GM18520 (cell line): ENCODE measurements around the gene HERC6.
"Not testable (repeated sequence)": the region's sequence is repeated elsewhere in the genome, so short reads cannot be mapped to it uniquely, and the experiment has no call there.

ENCODE experiments used
- ATAC-seq: cut with Tn5 transposase; IDR thresholded peaks from one replicate; pipeline ENCODE4 v1.9.1; 2021; ENCODE audit not compliant: unreplicated experiment

The HERC6 gene

GRCh38 chr4:88390128-88390527 is 11.5 kb downstream of the HERC6 start:
- ATAC-seq, result no peak

GRCh38 chr4:88391703-88392102 is 13.1 kb downstream of the HERC6 start:
- ATAC-seq, result no peak

GRCh38 chr4:88396681-88397080 is 18.0 kb downstream of the HERC6 start:
- ATAC-seq, result no peak

- no peak for ATAC-seq
Measured at GRCh38 chr4:88398381-88398780, 19.7 kb downstream of the HERC6 start.

GRCh38 chr4:88409206-88409605 is 30.6 kb downstream of the HERC6 start:
- ATAC-seq, result no peak

- no peak for ATAC-seq
Measured at GRCh38 chr4:88409789-88410188, 31.1 kb downstream of the HERC6 start.

GRCh38 chr4:88411491-88412096 is 32.9 kb downstream of the HERC6 start:
- no peak for ATAC-seq

- ATAC-seq, result no peak
Measured at GRCh38 chr4:88413801-88414200, 35.1 kb downstream of the HERC6 start.

GRCh38 chr4:88414755-88415154 is 36.1 kb downstream of the HERC6 start:
- no peak for ATAC-seq

- ATAC-seq, result no peak
Measured at GRCh38 chr4:88415982-88416381, 37.3 kb downstream of the HERC6 start.

GRCh38 chr4:88418411-88418810 is 39.8 kb downstream of the HERC6 start:
- ATAC-seq, result no peak

GRCh38 chr4:88419874-88420273 is 41.2 kb downstream of the HERC6 start:
- ATAC-seq, result no peak

GRCh38 chr4:88420844-88421243 is 42.2 kb downstream of the HERC6 start:
- ATAC-seq, result no peak

- no peak for ATAC-seq
Measured at GRCh38 chr4:88422403-88422802, 43.8 kb downstream of the HERC6 start.

GRCh38 chr4:88429401-88429800 is 50.7 kb downstream of the HERC6 start:
- ATAC-seq, result no peak

GRCh38 chr4:88435987-88436693 is 57.5 kb downstream of the HERC6 start:
- no peak for ATAC-seq

GRCh38 chr4:88437873-88438272 is 59.2 kb downstream of the HERC6 start:
- ATAC-seq, result not testable (repeated sequence)

GRCh38 chr4:88439161-88439760 is 60.6 kb downstream of the HERC6 start:
- no peak for ATAC-seq

GRCh38 chr4:88440146-88440545 is 61.5 kb downstream of the HERC6 start:
- no peak for ATAC-seq

GRCh38 chr4:88441696-88442095 is 63.0 kb downstream of the HERC6 start:
- no peak for ATAC-seq

- no peak for ATAC-seq
Measured at GRCh38 chr4:88442689-88443191, 64.1 kb downstream of the HERC6 start.

- ATAC-seq, result no peak
Measured at GRCh38 chr4:88443486-88443885, 64.8 kb downstream of the HERC6 start.
